KG1 (cell line): Measurements from ENCODE around the gene NRG2.
A peak's percentile ranks its signal among the peaks of the same experiment; 100 is the strongest.

Experiments
- DNase-seq: peaks from one replicate; lab custom pipeline; 2025; lab: John Stamatoyannopoulos, UW

Gene NRG2

GRCh38 chr5:139877129-139877597, 165.9 kb downstream of the NRG2 start:
- no peak for DNase-seq

- no peak for DNase-seq
Observed at GRCh38 chr5:139875957-139876356, 167.1 kb downstream of the NRG2 start.

GRCh38 chr5:139872851-139873794, 170.0 kb downstream of the NRG2 start:
- DNase-seq, result no peak

- DNase-seq, result no peak
Observed at GRCh38 chr5:139872052-139872766, 170.9 kb downstream of the NRG2 start.

GRCh38 chr5:139871614-139872013, 171.5 kb downstream of the NRG2 start:
- no peak for DNase-seq

- DNase-seq, result no peak
Observed at GRCh38 chr5:139870677-139871076, 172.4 kb downstream of the NRG2 start.

- DNase-seq, result no peak
Observed at GRCh38 chr5:139869042-139869790, 173.9 kb downstream of the NRG2 start.

GRCh38 chr5:139867581-139867980, 175.5 kb downstream of the NRG2 start:
- DNase-seq, result no peak

GRCh38 chr5:139867109-139867508, 176.0 kb downstream of the NRG2 start:
- no peak for DNase-seq

- no peak for DNase-seq
Observed at GRCh38 chr5:139864716-139865483, 178.2 kb downstream of the NRG2 start.

- DNase-seq, result peak; percentile 0
Observed at GRCh38 chr5:139863855-139864558, 179.1 kb downstream of the NRG2 start.

GRCh38 chr5:139863361-139863760, 179.7 kb downstream of the NRG2 start:
- no peak for DNase-seq

GRCh38 chr5:139862803-139863202, 180.3 kb downstream of the NRG2 start:
- DNase-seq, result no peak

- no peak for DNase-seq
Observed at GRCh38 chr5:139862313-139862712, 180.8 kb downstream of the NRG2 start.

- DNase-seq, result no peak
Observed at GRCh38 chr5:139861889-139862207, 181.3 kb downstream of the NRG2 start.

GRCh38 chr5:139861021-139861888, 181.8 kb downstream of the NRG2 start:
- DNase-seq, result no peak

- no peak for DNase-seq
Observed at GRCh38 chr5:139859013-139859412, 184.1 kb downstream of the NRG2 start.

GRCh38 chr5:139856714-139857113, 186.4 kb downstream of the NRG2 start:
- no peak for DNase-seq

GRCh38 chr5:139855946-139856540, 187.1 kb downstream of the NRG2 start:
- no peak for DNase-seq

GRCh38 chr5:139855451-139855850, 187.6 kb downstream of the NRG2 start:
- DNase-seq, result no peak
